IMR-90 (cell line): ENCODE data around the gene DYNLT5. TPM values are rescaled to one million over a fixed set of nuclear protein-coding genes. Genes with fewer than 3 reads are reported as not detected.

Experiments
- ATAC-seq: fragments of 200-7000 bp; cut with Tn5 transposase; 2 replicates; pipeline ENCODE4 v1.9.1; 2020; ENCODE audit warnings: low read depth, mild to moderate bottlenecking, moderate library complexity
- BruUV-seq: library from RNA; stranded (reverse); fragments of 400-500 nt; replicated peaks from 2 replicates; lab custom pipeline; 2021; lab: Mats Ljungman, UMichigan
- CTCF ChIA-PET: fragments of 300-600 bp; formaldehyde crosslinking; extraction: SDS; loops from one replicate; lab custom pipeline; 2021; ENCODE audit warnings: antibody characterized with exemption; lab: Yijun Ruan, JAX
- POLR2A ChIA-PET: fragments of 300-600 bp; sonication (Branson Sonifier 250); formaldehyde crosslinking; loops from one replicate; lab custom pipeline; 2022; ENCODE audit warnings: antibody characterized with exemption; ENCODE audit not compliant: unreplicated experiment; lab: Charles Lee
- DNase-seq: peaks from one replicate; pipeline ENCODE4 v3.0.0; 2013
- H2AFZ ChIP-seq: replicated peaks from 2 replicates; pipeline ENCODE3; 2013; ENCODE audit warnings: low read length, mild to moderate bottlenecking; ENCODE audit not compliant: poor library complexity
- H2AK5ac ChIP-seq: 2 replicates; pipeline ENCODE4 v1.6.1; 2013; ENCODE audit warnings: low read depth, low read length, inconsistent platforms
- H2AK9ac ChIP-seq: replicated peaks from 2 replicates; pipeline ENCODE3; 2013; ENCODE audit warnings: mild to moderate bottlenecking, low read depth, low read length, moderate library complexity; ENCODE audit not compliant: poor library complexity
- H2BK120ac ChIP-seq: 2 replicates; pipeline ENCODE4 v1.6.1; 2013; ENCODE audit warnings: low read depth, low read length, inconsistent platforms
- H2BK15ac ChIP-seq: 3 replicates; pipeline ENCODE4 v1.6.1; 2013; ENCODE audit warnings: low read depth, low read length, inconsistent platforms
- H2BK20ac ChIP-seq: 2 replicates; pipeline ENCODE4 v1.6.1; 2013; ENCODE audit warnings: low read depth, mild to moderate bottlenecking, inconsistent platforms, low read length, moderate library complexity
- H2BK5ac ChIP-seq: 2 replicates; pipeline ENCODE4 v1.6.1; 2013; ENCODE audit warnings: mild to moderate bottlenecking, low read depth, low read length, inconsistent platforms; ENCODE audit not compliant: poor library complexity, severe bottlenecking
- H3K14ac ChIP-seq: replicated peaks from 2 replicates; pipeline ENCODE4 v1.6.1; 2013; ENCODE audit warnings: low read depth, low read length, inconsistent platforms
- H3K18ac ChIP-seq: 2 replicates; pipeline ENCODE4 v1.6.1; 2013; ENCODE audit warnings: low read depth, low read length, control low read depth
- H3K23ac ChIP-seq: 2 replicates; pipeline ENCODE4 v1.6.1; 2013; ENCODE audit warnings: low read depth, low read length, inconsistent platforms
- H3K27ac ChIP-seq: 2 replicates; pipeline ENCODE4 v1.5.1; 2013; ENCODE audit warnings: mild to moderate bottlenecking, control low read depth, low read length; ENCODE audit not compliant: insufficient read depth
- H3K27me3 ChIP-seq: 2 replicates; pipeline ENCODE4 v1.6.1; 2013; ENCODE audit warnings: low read length; ENCODE audit not compliant: control insufficient read depth, insufficient read depth
- H3K36me3 ChIP-seq: 2 replicates; pipeline ENCODE4 v1.6.1; 2013; ENCODE audit warnings: low read length, mixed read lengths; ENCODE audit not compliant: control insufficient read depth, insufficient read depth
- H3K4ac ChIP-seq: 2 replicates; pipeline ENCODE4 v1.6.1; 2013; ENCODE audit warnings: low read depth, low read length, inconsistent platforms
- H3K4me1 ChIP-seq: 2 replicates; pipeline ENCODE4 v1.6.1; 2013; ENCODE audit warnings: low read length, mixed read lengths; ENCODE audit not compliant: control insufficient read depth, insufficient read depth
- H3K4me2 ChIP-seq: 2 replicates; pipeline ENCODE4 v1.6.1; 2013; ENCODE audit warnings: low read depth, mild to moderate bottlenecking, control low read depth, low read length, moderate library complexity
- H3K4me3 ChIP-seq: 2 replicates; pipeline ENCODE4 v1.5.1; 2013; ENCODE audit warnings: low read depth, mild to moderate bottlenecking, control low read depth, low read length, moderate library complexity; ENCODE audit not compliant: insufficient read depth
- H3K56ac ChIP-seq: 2 replicates; pipeline ENCODE4 v1.6.1; 2013; ENCODE audit warnings: low read length, inconsistent platforms; ENCODE audit not compliant: insufficient read depth; ENCODE audit errors: extremely low read depth
- H3K79me1 ChIP-seq, 2 experiments: 2 replicates each; pipeline ENCODE4 v1.6.1; 2013; ENCODE audit warnings: low read length in 2 of 2, inconsistent platforms in 1 of 2, low read depth in 1 of 2
- H3K9ac ChIP-seq: 2 replicates; pipeline ENCODE4 v1.6.1; 2013; ENCODE audit warnings: low read depth, low read length, control low read depth
- H3K9me1 ChIP-seq: 2 replicates; pipeline ENCODE4 v1.6.1; 2013; ENCODE audit warnings: low read length, inconsistent platforms; ENCODE audit not compliant: insufficient read depth
- H3K9me3 ChIP-seq: 2 replicates; pipeline ENCODE4 v1.6.1; 2013; ENCODE audit warnings: low read length; ENCODE audit not compliant: control insufficient read depth, insufficient read depth
- H4K20me1 ChIP-seq: 2 replicates; pipeline ENCODE4 v1.6.1; 2013; ENCODE audit warnings: low read length, inconsistent platforms; ENCODE audit not compliant: insufficient read depth
- H4K5ac ChIP-seq: 2 replicates; pipeline ENCODE4 v1.6.1; 2013; ENCODE audit warnings: mild to moderate bottlenecking, low read depth, low read length, control low read depth
- H4K8ac ChIP-seq, 2 experiments: 2 replicates each; pipeline ENCODE4 v1.6.1; 2013; ENCODE audit warnings: low read depth in 2 of 2, low read length in 2 of 2, control low read depth in 1 of 2, inconsistent platforms in 1 of 2
- H4K91ac ChIP-seq: 2 replicates; pipeline ENCODE4 v1.6.1; 2013; ENCODE audit warnings: low read depth, low read length, inconsistent platforms; ENCODE audit not compliant: insufficient read depth
- BHLHE40 ChIP-seq: fragments of 150-350 bp; IDR thresholded peaks from 2 replicates; pipeline ENCODE4 v1.6.1; 2016; ENCODE audit warnings: mild to moderate bottlenecking, low read depth, low read length
- FOS ChIP-seq: fragments of 150-350 bp; IDR thresholded peaks from 2 replicates; pipeline ENCODE4 v1.6.1; 2016; ENCODE audit warnings: low read depth, low read length
- WGBS, 2 experiments: methylation state at CpG; one replicate each; pipeline versions ENCODE4 v1.1.5 to v1.1.7; 2013; ENCODE audit warnings: missing lambda C conversion rate in 2 of 2; ENCODE audit not compliant: insufficient read length in 1 of 2; ENCODE audit errors: extremely low coverage in 2 of 2; 5-methylcytosine and 5-hydroxymethylcytosine counted together
- dilution Hi-C: fragments of 300-500 bp; cut with HindIII; formaldehyde crosslinking; loops from one replicate; pipeline ENCODE4 v1.14.3; 2018; ENCODE audit warnings: low sequenced_read_pairs; ENCODE audit not compliant: unreplicated experiment
- in situ Hi-C: fragments of 300-500 bp; cut with MboI; formaldehyde crosslinking; loops from 3 replicates; pipeline ENCODE4 v1.14.3; 2019; ENCODE audit warnings: low sequenced_read_pairs, inconsistent platforms, mixed read lengths
- intact Hi-C: fragments of 100-400 bp; cut with micrococcal nuclease; formaldehyde crosslinking; loops from 2 replicates; pipeline ENCODE4 v1.10.0; 2022
- polyA plus RNA-seq, 3 experiments: library from polyadenylated mRNA; depleted of rRNA; stranded (reverse); fragments of >200 nt; gene quantifications; 2 replicates each; pipeline ENCODE4 v1.2.3, GENCODE V29; 2012; ENCODE audit warnings: low replicate concordance in 1 of 3
- total RNA-seq: library from RNA; depleted of rRNA; stranded (reverse); fragments of >200 nt; gene quantifications from 2 replicates; pipeline ENCODE4 v1.2.3, GENCODE V29; 2012

The DYNLT5 gene
- total and polyA plus RNA-seq, 2 of the 4 experiments (the other 2 are of a cell fraction) = 0.12 to 0.18 TPM

- Histone ChIP-seq H3K18ac (no peak overlapping the region), H2BK120ac (no peak overlapping the region), H3K9me1 (0 out of 2 replicates have a peak, but pooled peaks cover 5% of the 10 kb centered on the region), H4K5ac (no peak overlapping the region), H3K56ac (no peak overlapping the region), H4K8ac (no peak overlapping the region), H3K4ac (no peak overlapping the region), H2AK9ac (no peak overlapping the region), H3K9ac (no peak overlapping the region), H2BK5ac (no peak overlapping the region), H2BK20ac (no peak overlapping the region), H2BK15ac (no peak overlapping the region), H3K4me2 (no peak overlapping the region), H3K4me3 (no peak overlapping the region), H3K9me3 (no peaks in the 10 kb centered on the region), H3K27me3 (no peaks in the 10 kb centered on the region), H3K4me1 (no peaks in the 10 kb centered on the region), H3K23ac (no peak overlapping the region), H2AFZ (no peak overlapping the region), H3K79me1 (peaks cover 0 to 4% of the 10 kb centered on the region in 2 experiments; a peak in 1 of 4 replicates), H3K36me3 (peaks cover 32% of the 10 kb centered on the region), H4K20me1 (no peaks in the 10 kb centered on the region), H3K14ac (no peak overlapping the region), H3K27ac (no peak overlapping the region), H2AK5ac (no peak overlapping the region; the same call in 1 of the 2 replicates), H4K91ac (no peak overlapping the region)
- 100% methylated on average over 1 of the region's 9 CpGs; no CpG with 5 or more reads in 1 of the 2 experiments for WGBS, 2 experiments
- ChIA-PET POLR2A (no interaction called here), CTCF (interaction anchor here (1.0 kb wide), 1 partner anchor 346 kb away, joined by 3 read pairs; no protein-coding TSS in a partner anchor)
- ATAC-seq (no peak), DNase-seq (no peak)
- TF ChIP-seq BHLHE40 (no peak), FOS (no peak)
- no TSS peak for BruUV-seq
- intact Hi-C loops (no loop called here), dilution Hi-C loops (no loop called here), in situ Hi-C loops (loop anchor here (25.0 kb wide), 1 partner anchor 477 kb away; no protein-coding TSS in a partner anchor)
Measured at GRCh38 chr1:66739401-66740157, 12.7 kb upstream of the DYNLT5 start.
